PC-9 (cell line): ENCODE data around the gene CLNK. TPM values are rescaled to one million over a fixed set of nuclear protein-coding genes. Genes with fewer than 3 reads are reported as not detected.

ENCODE experiments used
- BruUV-seq: library from RNA; stranded (reverse); fragments of 400-500 nt; replicated peaks from 2 replicates; lab custom pipeline; 2021; lab: Mats Ljungman, UMichigan
- CTCF ChIA-PET: fragments of 300-600 bp; sonication (Branson Sonifier 250); formaldehyde crosslinking; loops from one replicate; lab custom pipeline; 2022; ENCODE audit warnings: antibody characterized with exemption; lab: Charles Lee
- POLR2A ChIA-PET: fragments of 300-600 bp; sonication (Branson Sonifier 250); formaldehyde crosslinking; loops from one replicate; lab custom pipeline; 2022; ENCODE audit warnings: antibody characterized with exemption; ENCODE audit not compliant: unreplicated experiment; lab: Charles Lee
- DNase-seq, 2 experiments: peaks; one replicate each; pipeline versions ENCODE4 v3.0.0 to v3.0.0-alpha.2; 2015 to 2022; ENCODE audit warnings: mixed read lengths in 1 of 2
- H2AFZ ChIP-seq: fragments of 200-600 bp; sonication (generic); 2 replicates; pipeline ENCODE4 v1.8.1; 2017; ENCODE audit warnings: antibody characterized with exemption
- H3F3A ChIP-seq: fragments of 200-600 bp; sonication (generic); 2 replicates; pipeline ENCODE4 v1.8.1; 2017; ENCODE audit warnings: antibody characterized with exemption, mild to moderate bottlenecking, low read depth; ENCODE audit not compliant: insufficient read depth
- H3K27ac ChIP-seq: fragments of 200-600 bp; sonication (generic); 2 replicates; pipeline ENCODE4 v1.6.1; 2016; ENCODE audit warnings: mixed run types
- H3K27me3 ChIP-seq: fragments of 200-600 bp; sonication (generic); 2 replicates; pipeline ENCODE4 v1.6.1; 2016; ENCODE audit warnings: low read depth, mixed run types; ENCODE audit not compliant: insufficient read depth
- H3K36me3 ChIP-seq: fragments of 200-600 bp; sonication (generic); 2 replicates; pipeline ENCODE4 v1.6.1; 2016; ENCODE audit warnings: low read depth, mixed run types
- H3K4me1 ChIP-seq: fragments of 200-600 bp; sonication (generic); replicated peaks from 2 replicates; pipeline ENCODE4 v1.6.1; 2016; ENCODE audit warnings: mixed run types; ENCODE audit not compliant: insufficient read depth
- H3K4me2 ChIP-seq: fragments of 200-600 bp; sonication (generic); 2 replicates; pipeline ENCODE4 v1.6.1; 2017; ENCODE audit warnings: mixed run types
- H3K4me3 ChIP-seq: fragments of 200-600 bp; sonication (generic); 2 replicates; pipeline ENCODE4 v1.6.1; 2016; ENCODE audit warnings: mixed run types
- H3K79me2 ChIP-seq: fragments of 200-600 bp; sonication (generic); 2 replicates; pipeline ENCODE4 v1.6.1; 2017; ENCODE audit warnings: low read depth, mixed run types
- H3K9me2 ChIP-seq: fragments of 200-600 bp; sonication (generic); 2 replicates; pipeline ENCODE4 v1.8.1; 2017; ENCODE audit warnings: mild to moderate bottlenecking; ENCODE audit not compliant: insufficient read depth
- H3K9me3 ChIP-seq: fragments of 200-600 bp; sonication (generic); 2 replicates; pipeline ENCODE4 v1.8.1; 2016; ENCODE audit warnings: low read depth; ENCODE audit not compliant: insufficient read depth
- H4K20me1 ChIP-seq: fragments of 200-600 bp; sonication (generic); 2 replicates; pipeline ENCODE4 v1.8.1; 2017; ENCODE audit not compliant: insufficient read depth
- EZH2 ChIP-seq: fragments of 200-600 bp; sonication (generic); IDR thresholded peaks from 2 replicates; pipeline ENCODE4 v1.8.0; 2017; ENCODE audit warnings: antibody characterized with exemption, low read depth
- intact Hi-C: fragments of 100-400 bp; cut with micrococcal nuclease; formaldehyde crosslinking; loops from one replicate; pipeline ENCODE4 v1.10.0; 2022; ENCODE audit not compliant: unreplicated experiment
- total RNA-seq: library from RNA; stranded (reverse); gene quantifications from 2 replicates; pipeline ENCODE4 v1.2.3, GENCODE V29; 2021
- TF ChIP-seq, protein P1 (sequence below): fragments of 200-600 bp; sonication (generic); conservative IDR thresholded peaks from 2 replicates; pipeline ENCODE4 v1.6.1; 2017; ENCODE audit warnings: mixed run types, antibody characterized with exemption, mild to moderate bottlenecking, moderate library complexity

Gene CLNK
- total RNA-seq, 1 experiment from 2014 or later: not detected

DNA sequence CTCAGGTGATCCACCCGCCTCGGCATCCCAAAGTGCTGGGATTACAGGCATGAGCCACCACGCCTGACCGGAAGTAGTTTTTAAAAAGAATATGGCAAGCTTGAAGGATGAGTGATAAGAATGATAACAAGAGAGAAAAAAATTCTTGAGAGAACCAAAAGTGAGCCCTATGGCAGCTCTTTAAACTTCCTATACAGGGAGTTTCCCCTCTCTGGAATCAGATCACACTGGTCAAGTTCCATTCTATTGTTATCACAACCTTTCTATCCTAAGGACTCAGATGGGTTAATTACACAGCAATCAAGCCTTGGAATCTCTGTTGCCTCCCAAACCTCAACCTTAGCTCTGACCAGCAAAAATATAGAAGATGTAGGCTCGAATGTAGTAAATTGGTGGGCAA, 193.6 kb downstream of the CLNK start:
- Histone ChIP-seq H3K27me3 (peaks cover 12% of the 10 kb centered on the region), H3K27ac (no peak overlapping the region), H3K4me3 (no peak overlapping the region), H3K9me2 (no peaks in the 10 kb centered on the region), H3K9me3 (no peaks in the 10 kb centered on the region), H3K36me3 (no peaks in the 10 kb centered on the region), H4K20me1 (no peaks in the 10 kb centered on the region), H3F3A (no peaks in the 10 kb centered on the region), H3K4me1 (no peaks in the 10 kb centered on the region), H3K4me2 (no peak overlapping the region), H2AFZ (no peak overlapping the region), H3K79me2 (no peaks in the 10 kb centered on the region)
- POLR2A ChIA-PET: no interaction called here
- DNase-seq: no peak
- no TSS peak for BruUV-seq
- TF ChIP-seq, protein P1, sequence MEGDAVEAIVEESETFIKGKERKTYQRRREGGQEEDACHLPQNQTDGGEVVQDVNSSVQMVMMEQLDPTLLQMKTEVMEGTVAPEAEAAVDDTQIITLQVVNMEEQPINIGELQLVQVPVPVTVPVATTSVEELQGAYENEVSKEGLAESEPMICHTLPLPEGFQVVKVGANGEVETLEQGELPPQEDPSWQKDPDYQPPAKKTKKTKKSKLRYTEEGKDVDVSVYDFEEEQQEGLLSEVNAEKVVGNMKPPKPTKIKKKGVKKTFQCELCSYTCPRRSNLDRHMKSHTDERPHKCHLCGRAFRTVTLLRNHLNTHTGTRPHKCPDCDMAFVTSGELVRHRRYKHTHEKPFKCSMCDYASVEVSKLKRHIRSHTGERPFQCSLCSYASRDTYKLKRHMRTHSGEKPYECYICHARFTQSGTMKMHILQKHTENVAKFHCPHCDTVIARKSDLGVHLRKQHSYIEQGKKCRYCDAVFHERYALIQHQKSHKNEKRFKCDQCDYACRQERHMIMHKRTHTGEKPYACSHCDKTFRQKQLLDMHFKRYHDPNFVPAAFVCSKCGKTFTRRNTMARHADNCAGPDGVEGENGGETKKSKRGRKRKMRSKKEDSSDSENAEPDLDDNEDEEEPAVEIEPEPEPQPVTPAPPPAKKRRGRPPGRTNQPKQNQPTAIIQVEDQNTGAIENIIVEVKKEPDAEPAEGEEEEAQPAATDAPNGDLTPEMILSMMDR: no peak
- no peak for TF ChIP-seq EZH2
- intact Hi-C loops: no loop called here
- CTCF ChIA-PET: no interaction called here

DNA sequence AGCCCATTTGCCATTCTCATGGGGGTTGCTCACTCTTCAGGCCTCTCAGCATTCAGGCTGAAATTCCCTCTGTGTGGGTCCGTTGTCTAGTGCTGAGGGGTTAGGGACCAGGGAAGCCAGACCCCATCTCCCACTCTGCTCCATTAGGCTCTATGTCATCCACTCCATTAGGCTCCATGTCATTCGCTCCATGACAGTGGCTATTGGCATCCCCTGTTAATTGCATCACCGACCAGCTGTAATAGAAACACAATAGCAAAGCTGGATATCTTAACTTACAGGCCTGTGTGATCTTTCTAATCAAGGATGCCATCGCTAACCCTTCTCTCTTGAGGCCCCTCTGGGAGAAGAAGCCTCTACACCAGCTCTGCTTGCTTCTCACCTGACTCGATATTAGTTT, 201.7 kb downstream of the CLNK start:
- Histone ChIP-seq H3K4me2 (no peak overlapping the region), H3K4me1 (no peaks in the 10 kb centered on the region), H3K9me3 (no peaks in the 10 kb centered on the region), H2AFZ (no peak overlapping the region), H4K20me1 (no peaks in the 10 kb centered on the region), H3K4me3 (no peak overlapping the region), H3K27ac (no peak overlapping the region), H3F3A (no peaks in the 10 kb centered on the region), H3K79me2 (no peaks in the 10 kb centered on the region), H3K9me2 (no peaks in the 10 kb centered on the region), H3K36me3 (no peaks in the 10 kb centered on the region), H3K27me3 (peaks cover 6% of the 10 kb centered on the region; the same call in 1 of the 2 replicates)
- BruUV-seq: no TSS peak
- POLR2A ChIA-PET: no interaction called here
- intact Hi-C loops: no loop called here
- CTCF ChIA-PET: interaction anchor here (0.6 kb wide), 1 partner anchor 1811 kb away, joined by 4 read pairs; no protein-coding TSS in a partner anchor
- TF ChIP-seq, protein P1: no peak
- TF ChIP-seq EZH2: no peak
- DNase-seq: no peak

DNA sequence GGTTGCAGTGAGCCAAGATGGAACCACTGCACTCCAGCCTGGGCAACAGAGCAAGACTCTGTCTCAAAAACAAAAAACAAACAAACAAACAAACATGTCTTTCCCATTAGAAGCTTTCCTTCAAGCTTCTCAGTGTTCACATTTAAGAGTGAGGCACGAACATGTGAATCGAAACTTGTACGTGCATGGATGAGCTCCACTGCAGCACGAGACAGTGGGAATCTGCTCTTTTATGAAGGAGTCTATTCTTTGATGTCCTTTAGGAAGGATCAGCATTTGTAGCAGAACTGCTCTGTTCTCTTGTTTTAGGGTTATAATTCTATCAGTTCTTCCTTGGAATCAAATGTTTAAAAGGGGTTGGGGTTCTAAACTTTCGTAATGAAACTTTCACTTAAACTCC, 204.0 kb downstream of the CLNK start:
- H3K4me3 ChIP-seq: no peak overlapping the region
- TF ChIP-seq, protein P1: no peak
- no peak for TF ChIP-seq EZH2
- no peaks in the 10 kb centered on the region for H4K20me1 ChIP-seq
- peaks cover 8% of the 10 kb centered on the region; the same call in 1 of the 2 replicates for H3K27me3 ChIP-seq
- POLR2A ChIA-PET: no interaction called here
- intact Hi-C loops: no loop called here
- no peaks in the 10 kb centered on the region for H3F3A ChIP-seq
- no peak overlapping the region for H3K4me2 ChIP-seq
- H3K9me2 ChIP-seq: no peaks in the 10 kb centered on the region
- no peak overlapping the region; the same call in 1 of the 2 replicates for H2AFZ ChIP-seq
- BruUV-seq: no TSS peak
- no peak for DNase-seq
- H3K79me2 ChIP-seq: no peaks in the 10 kb centered on the region
- CTCF ChIA-PET: no interaction called here
- H3K9me3 ChIP-seq: no peaks in the 10 kb centered on the region
- H3K36me3 ChIP-seq: no peaks in the 10 kb centered on the region
- no peak overlapping the region for H3K27ac ChIP-seq
- no peaks in the 10 kb centered on the region for H3K4me1 ChIP-seq
